Mucosa of descending colon (tissue), 3 donors: ENCODE results near the gene PPP1R3C. TPM values are rescaled to one million over a fixed set of nuclear protein-coding genes. Genes with fewer than 3 reads are reported as not detected.

Experiments
- ATAC-seq: fragments of 200-7000 bp; cut with Tn5 transposase; one replicate; pipeline ENCODE4 v1.9.1; 2020; ENCODE audit warnings: mild to moderate bottlenecking, moderate library complexity
- DNase-seq, 3 donors: peaks; one replicate each; pipeline ENCODE4 v3.0.0-alpha.2; 2020
- H3K36me3 ChIP-seq: fragments of 200-600 bp; one replicate; pipeline ENCODE4 v1.8.0; 2021; ENCODE audit warnings: low read depth, mild to moderate bottlenecking
- H3K4me1 ChIP-seq: fragments of 200-600 bp; one replicate; pipeline ENCODE4 v1.8.0; 2021; ENCODE audit warnings: low read depth, mild to moderate bottlenecking
- H3K4me3 ChIP-seq: fragments of 200-600 bp; one replicate; pipeline ENCODE4 v1.8.0; 2021; ENCODE audit warnings: mild to moderate bottlenecking
- H3K9me3 ChIP-seq: fragments of 200-600 bp; one replicate; pipeline ENCODE4 v1.8.0; 2021; ENCODE audit warnings: mild to moderate bottlenecking
- CTCF ChIP-seq: fragments of 200-600 bp; IDR thresholded peaks from one replicate; pipeline ENCODE4 v1.8.0; 2022; ENCODE audit warnings: antibody characterized with exemption, mild to moderate bottlenecking
- intact Hi-C, 2 donors: fragments of 100-400 bp; cut with DNase I in 1 of 2; cut with micrococcal nuclease in 1 of 2; formaldehyde crosslinking; loops; one replicate each; pipeline versions ENCODE4 v1.11.0 to v1.11.1; 2022; cut with DNase I, micrococcal nuclease
- total RNA-seq, 3 donors: library from RNA; stranded (reverse); fragmentation: NEBNext Ultra II Directional in 2 of 3; extraction: Animal tissue kit (Norgen Biotek cat#: 25700) in 2 of 3; gene quantifications; one replicate each; pipeline versions ENCODE4 v1.2.1 to v1.2.4, GENCODE V29; 2021 to 2023
- donor health status: DM: no; HTN: no; CAD: no; lungs with moderate emphysema.
- donor health status: DM: no; HTN: no; CAD: no.
- donor health status: DM: no; HTN: yes; CAD: no.

PPP1R3C gene
- total RNA-seq, 3 donors from 2014 or later, result 1.5 to 23.3 (median 4.7) TPM

GRCh38 chr10:91589015-91589657 lies 43.7 kb downstream of the PPP1R3C start:
- no peak for DNase-seq
- no peak overlapping the region for H3K4me3 ChIP-seq
- no peaks in the 10 kb centered on the region for H3K9me3 ChIP-seq
- no peaks in the 10 kb centered on the region for H3K36me3 ChIP-seq
- intact Hi-C loops, result no loop called here
- ATAC-seq, result no peak
- no peak for TF ChIP-seq CTCF
- peaks cover 16% of the 10 kb centered on the region for H3K4me1 ChIP-seq

- ATAC-seq (no peak), DNase-seq (no peak)
- intact Hi-C loops, result no loop called here
- H3K36me3 ChIP-seq, result no peaks in the 10 kb centered on the region
- H3K4me1 ChIP-seq, result peaks cover 16% of the 10 kb centered on the region
- TF ChIP-seq CTCF, result no peak
- no peak overlapping the region for H3K4me3 ChIP-seq
- H3K9me3 ChIP-seq, result no peaks in the 10 kb centered on the region
Observed at GRCh38 chr10:91587710-91588638, 44.9 kb downstream of the PPP1R3C start.

GRCh38 chr10:91582153-91582554 lies 50.7 kb downstream of the PPP1R3C start:
- Histone ChIP-seq H3K9me3 (no peaks in the 10 kb centered on the region), H3K36me3 (no peaks in the 10 kb centered on the region), H3K4me1 (no peaks in the 10 kb centered on the region), H3K4me3 (no peak overlapping the region)
- intact Hi-C loops, result no loop called here
- ATAC-seq (no peak), DNase-seq (no peak)
- TF ChIP-seq CTCF, result no peak

GRCh38 chr10:91579329-91579985 lies 53.4 kb downstream of the PPP1R3C start:
- Histone ChIP-seq H3K9me3 (no peaks in the 10 kb centered on the region), H3K4me3 (no peak overlapping the region), H3K36me3 (no peaks in the 10 kb centered on the region), H3K4me1 (no peaks in the 10 kb centered on the region)
- no peak for ATAC-seq
- TF ChIP-seq CTCF, result no peak
- intact Hi-C loops, result no loop called here
- no peak for DNase-seq

Other genes with a start within 250 kb of the PPP1R3C start
- gene HECTD2, start 222.7 kb downstream of the PPP1R3C start, total RNA-seq, result 10 to 100 TPM in 1 of 3 donors, 1 to 10 TPM in 2; 4.9 to 15.9 (median 5.5) TPM
- 10 to 100 TPM; 26.0 to 39.9 (median 26.4) TPM for gene TNKS2, start 165.4 kb upstream of the PPP1R3C start, total RNA-seq